ENCODE measurements around the gene CTNNBIP1. TPM values are rescaled to one million over a fixed set of nuclear protein-coding genes. Genes with fewer than 3 reads are reported as not detected.

Gene CTNNBIP1
- total and polyA plus RNA-seq, 4 donors, result 6.7 to 10.6 (median 9.6) TPM

DNA sequence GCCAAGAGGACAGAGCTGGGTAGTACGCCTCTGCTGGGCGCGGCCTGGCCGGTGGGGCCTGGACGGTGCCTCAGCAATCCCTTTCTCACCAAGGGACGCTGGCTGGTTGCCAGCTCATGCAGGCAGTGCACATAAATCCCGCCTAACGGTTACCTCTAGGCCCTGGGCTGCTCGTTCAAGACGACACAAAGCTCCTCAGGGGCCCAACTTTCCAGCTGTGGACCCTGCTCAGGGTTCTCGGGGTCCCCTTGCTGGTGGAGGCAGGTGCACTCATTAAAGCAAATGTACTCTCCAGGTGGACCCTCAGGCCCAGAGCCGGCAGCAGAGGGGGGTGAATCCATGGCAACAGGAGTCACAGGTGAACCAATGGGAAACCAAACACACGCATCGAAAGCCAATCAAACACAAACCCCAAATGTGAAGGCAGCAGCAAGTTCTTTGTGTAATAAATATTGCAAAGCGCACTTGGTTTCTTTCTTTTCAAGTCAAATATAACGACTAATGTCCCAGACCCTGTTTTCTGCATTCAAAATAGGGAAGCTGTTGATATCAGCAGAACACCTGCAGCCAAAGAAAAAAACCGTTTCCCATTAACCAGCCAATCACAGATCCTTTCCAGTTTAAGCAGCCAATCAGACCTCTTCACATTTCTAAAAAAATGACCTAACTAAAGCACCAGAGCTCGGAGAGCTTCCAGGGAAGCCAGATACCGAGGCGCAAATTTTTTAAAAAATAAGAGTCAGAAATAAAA lies 60.2 kb downstream of the CTNNBIP1 start:
- no peak for DNase-seq (ENCODE audit: low spot score)
- Histone ChIP-seq H3K4me1 (ENCODE audit: control insufficient read depth in 4 of 4, insufficient read depth in 4 of 4, low read length in 3 of 4) (no peaks in the 10 kb centered on the region), H3K27ac (ENCODE audit: low read depth in 1 of 2, low read length in 2 of 2) (no peak overlapping the region), H3K9me3 (ENCODE audit: control insufficient read depth in 4 of 4, low read length in 3 of 4) (no peaks in the 10 kb centered on the region), H3K4me3 (ENCODE audit: low read depth in 1 of 3, low read length in 3 of 3) (no peak overlapping the region), H3K27me3 (ENCODE audit: control insufficient read depth in 4 of 4, insufficient read depth in 4 of 4, low read length in 3 of 4) (no peaks in the 10 kb centered on the region), H3K36me3 (ENCODE audit: control insufficient read depth in 4 of 4, insufficient read depth in 3 of 4, low read depth in 1 of 4, low read length in 3 of 4) (peaks cover 0 to 2% (median 0%) of the 10 kb centered on the region in 4 donors), H3K9ac (ENCODE audit: low read depth in 1 of 2, low read length in 2 of 2) (no peak overlapping the region)
- TF ChIP-seq YY1 (IDR thresholded peaks at IDR 0.05) (no peak), FOXA1 (IDR thresholded peaks at IDR 0.05) (no peak), RXRA (IDR thresholded peaks at IDR 0.05) (no peak), HNF4G (IDR thresholded peaks at IDR 0.05) (no peak), ATF3 (IDR thresholded peaks at IDR 0.05) (no peak), JUND (IDR thresholded peaks at IDR 0.05) (no peak), FOXA2 (IDR thresholded peaks at IDR 0.05) (no peak), TAF1 (conservative IDR thresholded peaks at IDR 0.05) (no peak), RAD21 (IDR thresholded peaks at IDR 0.05) (no peak), EGR1 (IDR thresholded peaks at IDR 0.05; ENCODE audit: low read depth in 2 of 2) (no peak), SP1 (IDR thresholded peaks at IDR 0.05) (no peak), NR2F2 (IDR thresholded peaks at IDR 0.05) (no peak), HNF4A (conservative IDR thresholded peaks at IDR 0.05) (no peak), GABPA (IDR thresholded peaks at IDR 0.05 in 1 of 2, conservative IDR thresholded peaks at IDR 0.05 in 1 of 2) (no peak)
- TF ChIP-seq, protein P1, sequence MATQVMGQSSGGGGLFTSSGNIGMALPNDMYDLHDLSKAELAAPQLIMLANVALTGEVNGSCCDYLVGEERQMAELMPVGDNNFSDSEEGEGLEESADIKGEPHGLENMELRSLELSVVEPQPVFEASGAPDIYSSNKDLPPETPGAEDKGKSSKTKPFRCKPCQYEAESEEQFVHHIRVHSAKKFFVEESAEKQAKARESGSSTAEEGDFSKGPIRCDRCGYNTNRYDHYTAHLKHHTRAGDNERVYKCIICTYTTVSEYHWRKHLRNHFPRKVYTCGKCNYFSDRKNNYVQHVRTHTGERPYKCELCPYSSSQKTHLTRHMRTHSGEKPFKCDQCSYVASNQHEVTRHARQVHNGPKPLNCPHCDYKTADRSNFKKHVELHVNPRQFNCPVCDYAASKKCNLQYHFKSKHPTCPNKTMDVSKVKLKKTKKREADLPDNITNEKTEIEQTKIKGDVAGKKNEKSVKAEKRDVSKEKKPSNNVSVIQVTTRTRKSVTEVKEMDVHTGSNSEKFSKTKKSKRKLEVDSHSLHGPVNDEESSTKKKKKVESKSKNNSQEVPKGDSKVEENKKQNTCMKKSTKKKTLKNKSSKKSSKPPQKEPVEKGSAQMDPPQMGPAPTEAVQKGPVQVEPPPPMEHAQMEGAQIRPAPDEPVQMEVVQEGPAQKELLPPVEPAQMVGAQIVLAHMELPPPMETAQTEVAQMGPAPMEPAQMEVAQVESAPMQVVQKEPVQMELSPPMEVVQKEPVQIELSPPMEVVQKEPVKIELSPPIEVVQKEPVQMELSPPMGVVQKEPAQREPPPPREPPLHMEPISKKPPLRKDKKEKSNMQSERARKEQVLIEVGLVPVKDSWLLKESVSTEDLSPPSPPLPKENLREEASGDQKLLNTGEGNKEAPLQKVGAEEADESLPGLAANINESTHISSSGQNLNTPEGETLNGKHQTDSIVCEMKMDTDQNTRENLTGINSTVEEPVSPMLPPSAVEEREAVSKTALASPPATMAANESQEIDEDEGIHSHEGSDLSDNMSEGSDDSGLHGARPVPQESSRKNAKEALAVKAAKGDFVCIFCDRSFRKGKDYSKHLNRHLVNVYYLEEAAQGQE (IDR thresholded peaks at IDR 0.05), result no peak
- TF ChIP-seq, protein P2, sequence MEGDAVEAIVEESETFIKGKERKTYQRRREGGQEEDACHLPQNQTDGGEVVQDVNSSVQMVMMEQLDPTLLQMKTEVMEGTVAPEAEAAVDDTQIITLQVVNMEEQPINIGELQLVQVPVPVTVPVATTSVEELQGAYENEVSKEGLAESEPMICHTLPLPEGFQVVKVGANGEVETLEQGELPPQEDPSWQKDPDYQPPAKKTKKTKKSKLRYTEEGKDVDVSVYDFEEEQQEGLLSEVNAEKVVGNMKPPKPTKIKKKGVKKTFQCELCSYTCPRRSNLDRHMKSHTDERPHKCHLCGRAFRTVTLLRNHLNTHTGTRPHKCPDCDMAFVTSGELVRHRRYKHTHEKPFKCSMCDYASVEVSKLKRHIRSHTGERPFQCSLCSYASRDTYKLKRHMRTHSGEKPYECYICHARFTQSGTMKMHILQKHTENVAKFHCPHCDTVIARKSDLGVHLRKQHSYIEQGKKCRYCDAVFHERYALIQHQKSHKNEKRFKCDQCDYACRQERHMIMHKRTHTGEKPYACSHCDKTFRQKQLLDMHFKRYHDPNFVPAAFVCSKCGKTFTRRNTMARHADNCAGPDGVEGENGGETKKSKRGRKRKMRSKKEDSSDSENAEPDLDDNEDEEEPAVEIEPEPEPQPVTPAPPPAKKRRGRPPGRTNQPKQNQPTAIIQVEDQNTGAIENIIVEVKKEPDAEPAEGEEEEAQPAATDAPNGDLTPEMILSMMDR (IDR thresholded peaks at IDR 0.05; ENCODE audit: low read depth, low read length, missing input control), result no peak
- TF ChIP-seq, protein P3, sequence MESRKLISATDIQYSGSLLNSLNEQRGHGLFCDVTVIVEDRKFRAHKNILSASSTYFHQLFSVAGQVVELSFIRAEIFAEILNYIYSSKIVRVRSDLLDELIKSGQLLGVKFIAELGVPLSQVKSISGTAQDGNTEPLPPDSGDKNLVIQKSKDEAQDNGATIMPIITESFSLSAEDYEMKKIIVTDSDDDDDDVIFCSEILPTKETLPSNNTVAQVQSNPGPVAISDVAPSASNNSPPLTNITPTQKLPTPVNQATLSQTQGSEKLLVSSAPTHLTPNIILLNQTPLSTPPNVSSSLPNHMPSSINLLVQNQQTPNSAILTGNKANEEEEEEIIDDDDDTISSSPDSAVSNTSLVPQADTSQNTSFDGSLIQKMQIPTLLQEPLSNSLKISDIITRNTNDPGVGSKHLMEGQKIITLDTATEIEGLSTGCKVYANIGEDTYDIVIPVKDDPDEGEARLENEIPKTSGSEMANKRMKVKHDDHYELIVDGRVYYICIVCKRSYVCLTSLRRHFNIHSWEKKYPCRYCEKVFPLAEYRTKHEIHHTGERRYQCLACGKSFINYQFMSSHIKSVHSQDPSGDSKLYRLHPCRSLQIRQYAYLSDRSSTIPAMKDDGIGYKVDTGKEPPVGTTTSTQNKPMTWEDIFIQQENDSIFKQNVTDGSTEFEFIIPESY (IDR thresholded peaks at IDR 0.05), result no peak
- TF ChIP-seq, protein P4, sequence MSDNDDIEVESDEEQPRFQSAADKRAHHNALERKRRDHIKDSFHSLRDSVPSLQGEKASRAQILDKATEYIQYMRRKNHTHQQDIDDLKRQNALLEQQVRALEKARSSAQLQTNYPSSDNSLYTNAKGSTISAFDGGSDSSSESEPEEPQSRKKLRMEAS (IDR thresholded peaks at IDR 0.05), result no peak
- 89% methylated on average over 20 of the region's 20 CpGs for WGBS

Data from liver (tissue), 9 donors.